Endothelial cell of umbilical vein (primary cell): ENCODE measurements around the gene GPR65.

Experiments
- CTCF ChIP-seq, 2 donors: IDR thresholded peaks; 1 replicate in 1 of 2; 2 replicates in 1 of 2; pipeline ENCODE4 v1.5.1; 2011; ENCODE audit warnings: low read length in 2 of 2, mild to moderate bottlenecking in 2 of 2, moderate library complexity in 2 of 2, control low read depth in 1 of 2, inconsistent platforms in 1 of 2, low read depth in 1 of 2; ENCODE audit not compliant: insufficient read depth in 1 of 2; ENCODE audit errors: extremely low read depth in 1 of 2
- EZH2 ChIP-seq: IDR thresholded peaks from 2 replicates; pipeline ENCODE4 v1.6.1; 2012; ENCODE audit warnings: borderline replicate concordance, low read depth, mild to moderate bottlenecking, moderate library complexity, low read length, inconsistent platforms; ENCODE audit not compliant: severe bottlenecking
- GATA2 ChIP-seq: IDR thresholded peaks from 2 replicates; pipeline ENCODE4 v1.7.0; 2011; ENCODE audit warnings: low read depth, mild to moderate bottlenecking, moderate library complexity, mixed read lengths, low read length; ENCODE audit not compliant: insufficient read length, insufficient read depth
- JUN ChIP-seq: IDR thresholded peaks from 2 replicates; pipeline ENCODE4 v1.6.1; 2011; ENCODE audit warnings: borderline replicate concordance, low read depth; ENCODE audit not compliant: insufficient read length, insufficient read depth
- MYC ChIP-seq: IDR thresholded peaks from one replicate; pipeline ENCODE4 v1.6.1; 2011; ENCODE audit warnings: mild to moderate bottlenecking, low read depth, low read length
- POLR2A ChIP-seq: IDR thresholded peaks from 2 replicates; pipeline ENCODE4 v1.6.1; 2012; ENCODE audit warnings: low read depth, mild to moderate bottlenecking, control low read depth, low read length
- POLR2AphosphoS5 ChIP-seq: IDR thresholded peaks from 2 replicates; pipeline ENCODE4 v1.6.1; 2012; ENCODE audit warnings: low read depth, mild to moderate bottlenecking, control low read depth, low read length, moderate library complexity; ENCODE audit not compliant: insufficient read depth

GRCh38 chr14:88002421-88003075 lies 2.4 kb upstream of the GPR65 start:
- no peak for TF ChIP-seq EZH2
- no peak for TF ChIP-seq CTCF (IDR thresholded peaks at IDR 0.05; ENCODE audit: extremely low read depth in 1 of 2, insufficient read depth in 1 of 2, low read depth in 1 of 2, low read length in 2 of 2)
- no peak for TF ChIP-seq POLR2AphosphoS5
- TF ChIP-seq POLR2A = no peak
- no peak for TF ChIP-seq GATA2
- no peak for TF ChIP-seq JUN
- no peak for TF ChIP-seq MYC
